Fibroblast of lung (primary cell): Measurements from ENCODE around the gene TBC1D14. TPM values are rescaled to one million over a fixed set of nuclear protein-coding genes. Genes with fewer than 3 reads are reported as not detected.

Source experiments
- DNase-seq, 2 donors: peaks; one replicate each; pipeline versions ENCODE4 v3.0.0 to v3.0.0-alpha.2; 2010; ENCODE audit warnings: low read depth in 2 of 2
- H2AFZ ChIP-seq: 2 replicates; pipeline ENCODE4 v1.5.1; 2012; ENCODE audit warnings: low read length, control low read depth, inconsistent platforms
- H3K27ac ChIP-seq: 2 replicates; pipeline ENCODE4 v1.5.1; 2011; ENCODE audit warnings: low read length, control low read depth; ENCODE audit not compliant: insufficient read depth
- H3K27me3 ChIP-seq: 2 replicates; pipeline ENCODE4 v1.5.1; 2011; ENCODE audit warnings: mild to moderate bottlenecking, low read length; ENCODE audit not compliant: control insufficient read depth, insufficient read depth
- H3K36me3 ChIP-seq: 2 replicates; pipeline ENCODE4 v1.5.1; 2011; ENCODE audit warnings: low read length; ENCODE audit not compliant: control insufficient read depth, insufficient read depth
- H3K4me1 ChIP-seq: 2 replicates; pipeline ENCODE4 v1.5.1; 2011; ENCODE audit warnings: low read length; ENCODE audit not compliant: control insufficient read depth, insufficient read depth; ENCODE audit errors: extremely low read depth
- H3K4me2 ChIP-seq: 2 replicates; pipeline ENCODE4 v1.5.1; 2011; ENCODE audit warnings: low read length, control low read depth; ENCODE audit not compliant: insufficient read depth; ENCODE audit errors: extremely low read depth
- H3K4me3 ChIP-seq, 4 experiments: fragments of 200-600 bp in 1 of 4; sonication (generic) in 1 of 4; replicated peaks in 1 of 4; 2 replicates each; pipeline ENCODE4 v1.5.1; 2011 to 2016; ENCODE audit warnings: low read length in 4 of 4, low read depth in 3 of 4, mild to moderate bottlenecking in 3 of 4, control low read depth in 2 of 4, inconsistent platforms in 1 of 4, mixed read lengths in 1 of 4; ENCODE audit not compliant: insufficient read depth in 1 of 4; ENCODE audit errors: control extremely low read depth in 1 of 4
- H3K79me2 ChIP-seq: 2 replicates; pipeline ENCODE4 v1.5.1; 2012; ENCODE audit warnings: mild to moderate bottlenecking, low read length, inconsistent platforms; ENCODE audit not compliant: control insufficient read depth, insufficient read depth
- H3K9ac ChIP-seq: 2 replicates; pipeline ENCODE4 v1.5.1; 2011; ENCODE audit warnings: mild to moderate bottlenecking, low read length, control low read depth; ENCODE audit not compliant: insufficient read depth
- H3K9me3 ChIP-seq: 2 replicates; pipeline ENCODE4 v1.5.1; 2012; ENCODE audit warnings: low read depth, low read length; ENCODE audit not compliant: control insufficient read depth, insufficient read depth
- H4K20me1 ChIP-seq: 2 replicates; pipeline ENCODE4 v1.5.1; 2011; ENCODE audit warnings: low read length; ENCODE audit not compliant: control insufficient read depth, insufficient read depth; ENCODE audit errors: extremely low read depth
- EZH2 ChIP-seq: IDR thresholded peaks from 2 replicates; pipeline ENCODE4 v1.5.1; 2012; ENCODE audit warnings: low read length, control low read depth, mild to moderate bottlenecking; ENCODE audit errors: missing control alignments
- polyA plus RNA-seq, 2 donors: library from polyadenylated mRNA; depleted of rRNA in 1 of 2; stranded (reverse) in 1 of 2; unstranded in 1 of 2; fragments of >200 nt; gene quantifications; 2 replicates each; pipeline ENCODE4 v1.2.1, GENCODE V29; 2011 to 2012; ENCODE audit warnings: missing spikeins in 1 of 2
- total RNA-seq: library from RNA; depleted of rRNA; stranded (reverse); fragments of >200 nt; gene quantifications from 2 replicates; pipeline ENCODE4 v1.2.1, GENCODE V29; 2014
- TF ChIP-seq, protein P1 (sequence below), 2 donors: IDR thresholded peaks in 1 of 2; conservative IDR thresholded peaks in 1 of 2; 1 replicate in 1 of 2; 2 replicates in 1 of 2; pipeline ENCODE4 v1.5.1; 2011 to 2012; ENCODE audit warnings: low read length in 2 of 2, control low read depth in 1 of 2, inconsistent platforms in 1 of 2, low read depth in 1 of 2, mild to moderate bottlenecking in 1 of 2

Gene TBC1D14
- total and polyA plus RNA-seq, 2 donors (not counting 1 experiment from before 2014, with no cell fraction given): 26.9 to 37.7 TPM

DNA sequence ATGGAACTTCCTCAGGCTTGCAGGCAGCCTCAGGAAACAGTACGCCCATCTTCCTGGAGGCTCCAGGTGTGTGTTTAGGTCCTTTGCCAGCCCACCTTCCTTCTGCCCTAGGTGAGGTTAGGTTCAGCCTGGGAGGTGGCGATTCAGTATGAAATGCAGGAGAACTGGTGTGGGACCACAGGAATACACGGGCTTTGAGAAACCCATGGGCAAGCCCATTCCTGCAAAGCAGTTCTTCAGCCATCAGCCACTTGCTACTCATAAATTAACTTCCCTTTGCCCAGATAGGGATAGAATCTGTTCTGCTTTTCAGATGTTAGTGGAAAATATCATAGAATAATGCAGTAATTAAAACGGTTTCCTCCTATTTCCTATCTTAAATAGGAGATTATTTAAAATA, 32.2 kb downstream of the TBC1D14 start:
- H3K9ac ChIP-seq: no peak overlapping the region

DNA sequence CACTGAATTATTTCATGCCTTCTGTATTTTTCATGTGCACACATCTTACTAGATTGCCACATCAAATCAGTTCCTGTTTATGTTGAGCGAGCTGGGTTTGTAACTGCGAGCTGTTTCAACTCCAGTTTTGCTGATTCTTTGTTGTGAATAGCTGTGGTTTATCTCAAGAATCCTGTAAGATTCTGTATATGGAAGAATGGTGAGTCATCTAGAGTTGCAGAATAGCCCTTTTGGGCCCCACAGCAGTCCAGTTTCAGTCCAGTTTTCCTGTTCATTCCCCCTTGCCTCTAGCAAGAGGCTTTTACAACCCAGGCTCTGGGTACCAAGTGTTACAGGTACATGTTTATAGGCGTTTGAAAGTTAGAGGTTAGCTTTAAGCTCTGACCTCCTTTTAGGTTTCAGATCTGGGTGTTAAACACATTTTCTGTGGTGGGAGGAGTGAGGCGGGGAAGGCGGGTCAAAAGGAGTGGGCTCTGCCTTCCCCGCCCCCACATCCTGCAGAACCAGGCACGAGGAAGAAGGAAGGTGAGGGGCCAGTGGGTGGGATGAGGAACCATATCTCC, 32.7 kb downstream of the TBC1D14 start:
- Histone ChIP-seq H2AFZ (no peak overlapping the region), H3K9ac (no peak overlapping the region)
- DNase-seq: peak; percentile 95 to 98

More for the DNA sequence above, 32.2 kb downstream of the TBC1D14 start:
- H4K20me1 ChIP-seq: no peaks in the 10 kb centered on the region
- TF ChIP-seq EZH2: no peak
- TF ChIP-seq, protein P1, sequence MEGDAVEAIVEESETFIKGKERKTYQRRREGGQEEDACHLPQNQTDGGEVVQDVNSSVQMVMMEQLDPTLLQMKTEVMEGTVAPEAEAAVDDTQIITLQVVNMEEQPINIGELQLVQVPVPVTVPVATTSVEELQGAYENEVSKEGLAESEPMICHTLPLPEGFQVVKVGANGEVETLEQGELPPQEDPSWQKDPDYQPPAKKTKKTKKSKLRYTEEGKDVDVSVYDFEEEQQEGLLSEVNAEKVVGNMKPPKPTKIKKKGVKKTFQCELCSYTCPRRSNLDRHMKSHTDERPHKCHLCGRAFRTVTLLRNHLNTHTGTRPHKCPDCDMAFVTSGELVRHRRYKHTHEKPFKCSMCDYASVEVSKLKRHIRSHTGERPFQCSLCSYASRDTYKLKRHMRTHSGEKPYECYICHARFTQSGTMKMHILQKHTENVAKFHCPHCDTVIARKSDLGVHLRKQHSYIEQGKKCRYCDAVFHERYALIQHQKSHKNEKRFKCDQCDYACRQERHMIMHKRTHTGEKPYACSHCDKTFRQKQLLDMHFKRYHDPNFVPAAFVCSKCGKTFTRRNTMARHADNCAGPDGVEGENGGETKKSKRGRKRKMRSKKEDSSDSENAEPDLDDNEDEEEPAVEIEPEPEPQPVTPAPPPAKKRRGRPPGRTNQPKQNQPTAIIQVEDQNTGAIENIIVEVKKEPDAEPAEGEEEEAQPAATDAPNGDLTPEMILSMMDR (conservative IDR thresholded peaks at IDR 0.05 in 1 of 2, IDR thresholded peaks at IDR 0.05 in 1 of 2; ENCODE audit: low read depth in 1 of 2, low read length in 2 of 2): no peak
- H3K9me3 ChIP-seq: no peaks in the 10 kb centered on the region
- no peak for DNase-seq
- H3K4me1 ChIP-seq: peaks cover 12% of the 10 kb centered on the region
- H3K4me2 ChIP-seq: peak overlapping the region; percentile 85
- no peak overlapping the region for H2AFZ ChIP-seq
- H3K27me3 ChIP-seq: no peaks in the 10 kb centered on the region
- no peaks in the 10 kb centered on the region for H3K79me2 ChIP-seq
- H3K27ac ChIP-seq: peak overlapping the region; percentile 53
- peak overlapping the region in 2 of 4 experiments; percentile 3 to 34 for H3K4me3 ChIP-seq
- no peaks in the 10 kb centered on the region for H3K36me3 ChIP-seq

DNA sequence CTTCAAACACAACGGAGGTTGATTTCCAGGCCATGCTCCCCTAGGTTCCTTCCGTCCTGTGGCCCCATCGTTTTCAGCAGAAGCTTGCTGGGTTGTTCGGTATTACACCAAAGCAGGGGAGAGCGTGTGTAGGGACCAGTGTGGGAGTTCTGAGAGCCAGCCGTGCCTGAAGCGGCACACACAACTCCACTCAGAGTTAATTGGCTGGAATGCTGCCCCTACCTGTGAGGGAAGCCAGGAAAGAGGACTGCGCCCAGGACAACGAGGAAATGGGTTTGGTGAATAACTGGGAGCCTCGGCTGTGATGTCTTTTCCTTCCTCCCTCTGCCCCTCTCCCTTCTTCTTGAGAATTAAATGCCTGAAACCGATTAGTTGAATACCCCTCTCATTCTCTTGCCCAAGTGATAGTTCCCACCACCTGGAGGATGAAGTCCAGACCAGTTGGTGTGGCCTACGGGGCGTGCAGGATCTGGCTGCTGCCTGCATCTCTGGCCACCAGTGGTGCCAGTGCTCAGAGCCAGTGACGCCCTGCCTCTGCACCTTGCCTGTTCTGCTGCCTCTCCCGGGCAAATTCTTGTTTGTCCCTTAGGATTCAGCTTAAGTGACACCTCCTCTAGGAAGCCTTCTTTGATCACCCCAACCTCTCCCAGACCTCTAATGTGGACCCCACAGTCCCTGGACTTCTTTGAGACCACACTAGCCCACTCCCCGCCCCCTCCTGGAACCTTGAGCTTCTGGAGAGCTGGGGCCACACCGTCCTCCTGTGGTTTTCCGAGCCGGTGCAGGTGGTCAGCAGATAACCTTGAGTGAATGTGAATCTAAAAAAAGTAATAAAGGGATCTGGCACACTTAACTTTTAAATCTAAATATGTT, 33.6 kb downstream of the TBC1D14 start:
- TF ChIP-seq EZH2: no peak
- TF ChIP-seq, protein P1 (conservative IDR thresholded peaks at IDR 0.05 in 1 of 2, IDR thresholded peaks at IDR 0.05 in 1 of 2; ENCODE audit: low read depth in 1 of 2, low read length in 2 of 2): no peak
- no peaks in the 10 kb centered on the region for H3K36me3 ChIP-seq
- H3K4me3 ChIP-seq: no peak overlapping the region
- H3K27ac ChIP-seq: no peak overlapping the region
- no peaks in the 10 kb centered on the region for H4K20me1 ChIP-seq
- H3K27me3 ChIP-seq: no peaks in the 10 kb centered on the region
- no peak overlapping the region for H3K4me2 ChIP-seq
- H3K9ac ChIP-seq: no peak overlapping the region
- H3K9me3 ChIP-seq: no peaks in the 10 kb centered on the region
- no peak for DNase-seq
- no peak overlapping the region for H2AFZ ChIP-seq
- H3K4me1 ChIP-seq: peaks cover 12% of the 10 kb centered on the region
- no peaks in the 10 kb centered on the region for H3K79me2 ChIP-seq

More for the DNA sequence above, 32.7 kb downstream of the TBC1D14 start:
- no peaks in the 10 kb centered on the region for H3K79me2 ChIP-seq
- H3K27me3 ChIP-seq: no peaks in the 10 kb centered on the region
- no peaks in the 10 kb centered on the region for H3K36me3 ChIP-seq
- H4K20me1 ChIP-seq: no peaks in the 10 kb centered on the region
- peak overlapping the region; percentile 79 for H3K4me2 ChIP-seq
- H3K4me1 ChIP-seq: peaks cover 12% of the 10 kb centered on the region
- no peak for TF ChIP-seq EZH2
- TF ChIP-seq, protein P1 (conservative IDR thresholded peaks at IDR 0.05 in 1 of 2, IDR thresholded peaks at IDR 0.05 in 1 of 2; ENCODE audit: low read depth in 1 of 2, low read length in 2 of 2): no peak
- H3K9me3 ChIP-seq: no peaks in the 10 kb centered on the region
- peak overlapping the region in 2 of 4 experiments; percentile 3 to 25 for H3K4me3 ChIP-seq
- H3K27ac ChIP-seq: peak overlapping the region; percentile 69
